ENCODE results near the gene C9.
"Not testable (repeated sequence)": the region's sequence is repeated elsewhere in the genome, so short reads cannot be mapped to it uniquely, and the experiment has no call there.

DNA sequence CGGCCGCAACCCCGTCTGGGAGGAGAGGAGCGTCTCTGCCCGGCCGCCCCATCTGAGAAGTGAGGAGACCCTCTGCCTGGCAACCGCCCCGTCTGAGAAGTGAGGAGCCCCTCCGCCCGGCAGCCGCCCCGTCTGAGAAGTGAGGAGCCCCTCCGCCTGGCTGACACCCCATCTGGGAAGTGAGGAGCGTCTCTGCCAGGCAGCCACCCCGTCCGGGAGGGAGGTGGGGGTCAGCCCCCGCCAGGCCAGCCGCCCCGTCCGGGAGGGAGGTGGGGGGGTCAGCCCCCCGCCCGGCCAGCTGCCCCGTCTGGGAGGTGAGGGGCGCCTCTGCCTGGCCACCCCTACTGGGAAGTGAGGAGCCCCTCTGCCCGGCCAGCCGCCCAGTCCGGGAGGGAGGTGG lies 30.0 kb downstream of the C9 start:
- TF ChIP-seq, protein P1, sequence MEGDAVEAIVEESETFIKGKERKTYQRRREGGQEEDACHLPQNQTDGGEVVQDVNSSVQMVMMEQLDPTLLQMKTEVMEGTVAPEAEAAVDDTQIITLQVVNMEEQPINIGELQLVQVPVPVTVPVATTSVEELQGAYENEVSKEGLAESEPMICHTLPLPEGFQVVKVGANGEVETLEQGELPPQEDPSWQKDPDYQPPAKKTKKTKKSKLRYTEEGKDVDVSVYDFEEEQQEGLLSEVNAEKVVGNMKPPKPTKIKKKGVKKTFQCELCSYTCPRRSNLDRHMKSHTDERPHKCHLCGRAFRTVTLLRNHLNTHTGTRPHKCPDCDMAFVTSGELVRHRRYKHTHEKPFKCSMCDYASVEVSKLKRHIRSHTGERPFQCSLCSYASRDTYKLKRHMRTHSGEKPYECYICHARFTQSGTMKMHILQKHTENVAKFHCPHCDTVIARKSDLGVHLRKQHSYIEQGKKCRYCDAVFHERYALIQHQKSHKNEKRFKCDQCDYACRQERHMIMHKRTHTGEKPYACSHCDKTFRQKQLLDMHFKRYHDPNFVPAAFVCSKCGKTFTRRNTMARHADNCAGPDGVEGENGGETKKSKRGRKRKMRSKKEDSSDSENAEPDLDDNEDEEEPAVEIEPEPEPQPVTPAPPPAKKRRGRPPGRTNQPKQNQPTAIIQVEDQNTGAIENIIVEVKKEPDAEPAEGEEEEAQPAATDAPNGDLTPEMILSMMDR (optimal IDR thresholded peaks at IDR 0.05 in 1 of 3, IDR thresholded peaks at IDR 0.05 in 1 of 3, conservative IDR thresholded peaks at IDR 0.05 in 1 of 3; ENCODE audit: extremely low read depth in 1 of 3, insufficient read depth in 2 of 3, low read length in 3 of 3), result not testable (repeated sequence)
- TF ChIP-seq EZH2 (IDR thresholded peaks at IDR 0.05; ENCODE audit: low read length), result not testable (repeated sequence)
